ENCODE measurements around the gene TSPAN14.

The TSPAN14 gene

DNA sequence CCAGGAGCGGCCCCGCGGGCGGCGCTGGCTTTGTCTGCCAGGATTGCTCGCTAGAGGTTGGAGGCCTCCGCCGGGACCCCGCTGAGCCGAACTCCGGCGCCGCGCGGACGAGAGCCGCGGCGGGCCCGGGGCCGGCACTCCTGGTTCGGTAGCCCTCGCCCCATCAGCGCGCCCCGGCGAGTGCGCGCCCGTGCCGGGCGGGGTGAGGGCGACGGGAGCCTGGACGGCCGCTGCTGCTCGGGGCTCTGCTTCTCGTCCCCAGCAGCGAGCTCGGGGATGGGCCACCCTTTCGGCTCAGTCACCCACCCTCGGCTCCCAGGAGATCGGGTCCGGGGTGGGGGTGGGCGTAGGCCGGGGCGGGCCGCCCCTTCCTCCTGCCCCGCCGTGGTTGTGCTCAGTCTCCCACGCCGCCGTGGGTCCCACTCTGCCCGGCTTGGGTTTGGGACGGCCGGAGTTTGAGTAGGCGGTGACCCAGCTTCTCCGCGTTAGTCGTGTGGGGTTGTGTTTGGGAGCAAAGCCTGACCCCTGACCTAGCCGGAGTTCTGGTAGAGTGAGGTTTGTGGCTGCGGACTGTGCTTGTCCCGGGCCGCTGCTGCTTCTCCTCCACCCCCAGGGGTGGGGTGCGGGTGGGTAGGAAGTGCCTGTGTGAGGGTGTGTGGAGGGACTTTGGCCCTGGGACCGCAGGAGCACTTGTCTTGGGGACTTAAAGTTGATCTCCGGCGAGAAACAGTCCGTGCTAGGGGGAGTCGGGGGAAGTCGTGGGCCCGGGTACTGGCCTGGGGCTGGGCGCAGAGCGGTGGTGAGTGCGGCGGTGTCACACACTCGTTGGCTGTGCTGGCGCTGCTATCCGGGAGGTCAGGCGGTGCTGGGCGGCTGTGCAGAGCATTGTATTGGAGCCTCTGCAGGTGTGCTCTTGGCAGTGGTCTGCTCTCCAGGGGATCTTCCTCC lies 677 bp downstream of the TSPAN14 start:
- FAIRE-seq, result peak; percentile 28
- DNase-seq (ENCODE audit: insufficient read length, low spot score), result peak; percentile 49

DNA sequence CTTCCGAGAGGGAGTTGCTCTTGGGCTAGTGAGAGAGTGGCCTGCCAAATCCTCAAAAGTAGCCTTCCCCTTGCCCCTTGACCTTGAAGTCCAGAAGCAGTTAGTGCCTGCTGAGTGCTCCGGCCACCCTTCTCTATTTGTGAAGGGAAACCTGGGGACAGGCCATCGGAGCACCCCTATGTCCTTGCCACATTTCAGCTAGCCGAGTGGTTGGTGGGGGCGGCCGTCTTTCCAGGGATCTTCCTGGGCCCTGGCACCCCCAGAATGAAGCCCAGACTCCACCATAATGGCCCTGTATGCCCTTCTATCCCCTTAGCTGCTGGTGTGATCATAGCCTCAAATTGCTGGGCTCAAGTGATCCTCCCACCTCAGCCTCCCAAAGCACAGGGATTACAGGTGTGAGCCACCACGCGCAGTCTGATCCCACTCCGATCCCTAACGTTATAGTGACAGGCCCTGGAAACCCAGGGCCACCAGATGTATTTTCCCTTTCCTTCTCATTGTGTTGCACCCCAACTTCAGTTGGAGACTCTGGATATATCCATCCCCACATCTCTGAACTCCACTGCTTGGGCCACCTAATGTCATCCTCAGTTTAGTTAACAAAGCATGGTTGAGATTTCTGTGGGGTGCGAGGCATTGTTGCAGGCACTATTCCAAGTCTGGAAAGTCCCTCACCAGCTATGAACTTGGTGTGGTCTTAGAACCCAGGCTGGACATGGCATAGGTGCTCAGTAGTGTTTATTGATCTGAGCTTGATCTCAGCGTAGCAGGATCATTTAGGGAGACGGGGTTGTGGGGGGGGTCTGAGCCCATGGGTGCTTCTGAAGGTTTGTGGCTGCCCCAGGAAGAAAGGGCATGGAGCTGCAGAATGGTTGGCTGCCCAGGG lies 1.6 kb downstream of the TSPAN14 start:
- DNase-seq (ENCODE audit: insufficient read length, low spot score), result no peak
- FAIRE-seq, result no peak

DNA sequence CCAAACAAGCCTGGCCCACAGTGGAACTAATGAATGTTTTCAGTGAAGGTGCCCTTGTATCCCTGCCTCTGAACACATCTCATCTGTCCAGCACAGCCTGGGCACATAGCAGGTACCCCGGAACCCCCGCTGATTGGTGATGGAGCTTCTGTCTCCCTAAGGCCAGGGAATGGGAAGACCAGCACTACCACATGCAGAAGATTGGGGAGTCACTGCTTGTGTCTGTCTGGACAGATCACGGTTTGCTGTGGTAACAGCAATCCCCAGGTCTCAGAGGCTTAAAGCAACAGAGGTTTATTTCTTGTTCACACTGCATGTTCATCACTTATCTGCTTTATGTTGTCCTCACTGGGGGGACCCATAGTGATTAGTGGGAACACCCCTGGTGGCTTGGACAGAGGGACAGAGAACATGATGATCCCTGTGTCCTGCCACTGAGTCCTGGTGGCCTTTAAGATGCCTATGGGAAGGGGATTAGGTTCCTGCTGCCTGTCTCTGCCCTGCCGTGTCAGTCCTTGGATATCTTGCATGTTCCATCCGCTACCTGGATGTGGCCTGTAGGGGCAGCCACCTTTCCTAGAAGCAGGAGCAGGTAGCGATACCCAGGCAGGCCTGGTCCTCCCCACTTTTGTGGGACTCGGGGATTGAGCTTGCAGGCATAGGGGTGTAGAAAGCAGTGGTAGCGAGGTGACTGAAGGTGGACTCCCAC lies 3.6 kb downstream of the TSPAN14 start:
- peak; percentile 21 for FAIRE-seq
- DNase-seq (ENCODE audit: insufficient read length, low spot score), result no peak

DNA sequence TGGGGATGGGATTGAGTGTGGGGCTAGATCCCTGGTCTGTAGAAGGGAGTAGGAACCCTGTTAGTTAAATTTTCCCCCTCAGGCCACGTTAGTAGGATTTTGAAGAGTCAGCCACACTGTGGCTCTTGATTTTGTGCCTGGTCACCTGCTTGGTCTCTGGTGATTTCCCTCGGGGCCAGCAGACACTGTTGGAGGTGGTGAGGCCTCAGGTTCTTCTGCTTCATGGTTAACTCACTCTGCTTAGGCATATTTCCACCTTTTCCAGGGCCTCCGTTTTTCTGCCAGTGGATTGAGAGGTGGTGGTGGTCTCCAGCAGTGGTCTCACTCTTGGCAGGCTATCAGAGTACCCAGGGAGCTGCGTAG lies 4.1 kb downstream of the TSPAN14 start:
- FAIRE-seq (no peak), DNase-seq (ENCODE audit: insufficient read length, low spot score) (no peak)

DNA sequence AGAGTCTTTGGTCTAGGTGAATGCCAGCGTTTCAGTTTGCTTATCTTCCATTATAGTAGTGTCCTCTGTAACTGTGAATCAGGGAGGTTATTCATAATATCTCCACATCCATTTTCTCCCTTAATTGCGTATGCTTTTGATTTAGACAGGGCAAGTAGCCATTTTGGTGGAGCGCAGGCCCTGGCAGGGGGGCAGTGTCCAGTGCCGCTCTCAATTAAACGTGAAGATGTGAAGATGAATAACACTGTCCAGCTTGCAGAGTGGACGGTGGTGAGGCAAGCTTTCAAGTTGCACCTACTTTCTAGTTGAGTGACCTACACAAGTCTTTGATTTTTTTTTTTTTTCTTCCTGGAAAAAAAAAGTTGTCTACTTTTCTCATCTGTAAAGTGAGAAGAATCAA lies 4.5 kb downstream of the TSPAN14 start:
- DNase-seq (ENCODE audit: insufficient read length, low spot score), result no peak
- no peak for FAIRE-seq

DNA sequence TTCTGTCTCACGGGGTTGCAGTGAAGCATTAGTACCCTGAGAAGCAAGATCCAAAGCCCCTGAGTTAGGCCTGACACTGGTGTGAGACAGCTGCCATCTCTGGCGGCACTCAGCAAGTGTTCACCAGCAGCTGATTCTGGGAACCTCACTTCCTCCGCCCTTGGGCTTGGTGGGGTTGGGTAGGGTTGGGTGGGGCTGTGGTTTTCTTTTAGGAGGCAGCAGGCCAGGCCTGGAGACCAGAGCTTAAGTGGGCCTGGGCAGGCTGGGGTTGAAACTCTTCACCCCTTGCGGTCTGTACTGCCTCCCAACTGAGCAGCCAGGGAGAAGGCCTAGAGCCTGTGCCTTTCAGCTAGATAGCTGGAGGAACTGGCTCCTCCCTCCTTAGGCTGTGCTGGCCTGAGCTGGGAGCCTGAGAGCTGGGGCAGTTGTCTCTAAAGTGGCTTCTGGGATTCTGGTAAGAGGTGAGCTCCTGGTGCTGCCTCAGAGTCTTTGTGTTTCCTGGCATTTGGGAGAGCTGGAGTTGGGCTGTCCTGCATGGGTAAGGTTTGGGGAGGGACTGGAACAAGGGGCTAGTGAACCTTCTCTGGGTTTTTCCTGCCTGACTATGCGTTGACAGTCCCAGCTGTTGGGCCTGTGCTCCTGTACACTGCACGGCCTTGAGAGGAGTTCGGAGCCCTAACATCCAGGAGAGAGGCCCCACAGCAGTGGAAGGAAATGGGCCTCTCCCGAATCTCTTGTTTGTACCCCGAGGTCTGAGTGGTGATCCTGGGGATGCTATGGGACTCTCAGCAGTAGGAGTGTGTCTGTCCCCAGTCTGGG lies 5.1 kb downstream of the TSPAN14 start:
- DNase-seq (ENCODE audit: insufficient read length, low spot score) (peak; percentile 65), FAIRE-seq (peak; percentile 93)

DNA sequence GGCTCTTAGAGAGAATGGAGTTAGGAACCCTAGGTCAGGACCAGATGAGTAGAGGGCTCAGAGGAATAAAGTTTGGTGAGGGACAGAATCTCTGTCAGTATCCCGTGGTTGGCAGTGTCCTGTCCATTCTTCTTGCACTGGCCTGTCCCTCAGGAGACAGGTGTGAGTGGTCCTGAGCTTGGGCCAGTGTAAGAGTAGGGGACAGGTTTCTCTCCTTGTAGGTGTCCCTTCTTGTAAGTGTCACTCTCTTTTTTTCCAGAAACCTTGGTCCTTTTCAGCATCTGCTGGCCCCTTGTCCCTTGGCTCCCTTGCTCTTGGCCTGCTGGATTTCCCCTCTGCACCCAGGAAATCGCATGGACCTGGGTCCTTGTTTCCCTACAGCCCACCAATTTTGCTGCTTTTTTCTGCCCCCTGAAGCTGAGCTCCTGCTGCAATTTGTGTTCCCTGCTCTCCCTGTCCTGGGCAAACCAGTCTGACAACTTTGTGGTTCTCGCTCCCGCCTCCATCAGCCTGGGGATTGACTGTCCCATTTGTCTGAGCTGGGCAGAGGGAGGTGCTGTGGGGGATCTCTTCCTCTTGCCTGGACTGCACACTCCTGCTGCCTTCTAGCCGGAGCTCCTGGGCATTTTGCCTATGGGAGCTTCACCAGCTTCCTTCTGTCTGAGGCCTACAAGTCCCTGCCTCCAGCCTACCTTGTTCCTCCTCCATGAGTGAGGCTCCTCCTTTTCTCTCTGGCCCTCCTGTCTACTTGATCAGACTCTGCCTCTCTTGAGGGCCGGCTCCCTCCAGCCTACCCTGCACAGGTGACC lies 6.5 kb downstream of the TSPAN14 start:
- FAIRE-seq (no peak), DNase-seq (ENCODE audit: insufficient read length, low spot score) (no peak)

DNA sequence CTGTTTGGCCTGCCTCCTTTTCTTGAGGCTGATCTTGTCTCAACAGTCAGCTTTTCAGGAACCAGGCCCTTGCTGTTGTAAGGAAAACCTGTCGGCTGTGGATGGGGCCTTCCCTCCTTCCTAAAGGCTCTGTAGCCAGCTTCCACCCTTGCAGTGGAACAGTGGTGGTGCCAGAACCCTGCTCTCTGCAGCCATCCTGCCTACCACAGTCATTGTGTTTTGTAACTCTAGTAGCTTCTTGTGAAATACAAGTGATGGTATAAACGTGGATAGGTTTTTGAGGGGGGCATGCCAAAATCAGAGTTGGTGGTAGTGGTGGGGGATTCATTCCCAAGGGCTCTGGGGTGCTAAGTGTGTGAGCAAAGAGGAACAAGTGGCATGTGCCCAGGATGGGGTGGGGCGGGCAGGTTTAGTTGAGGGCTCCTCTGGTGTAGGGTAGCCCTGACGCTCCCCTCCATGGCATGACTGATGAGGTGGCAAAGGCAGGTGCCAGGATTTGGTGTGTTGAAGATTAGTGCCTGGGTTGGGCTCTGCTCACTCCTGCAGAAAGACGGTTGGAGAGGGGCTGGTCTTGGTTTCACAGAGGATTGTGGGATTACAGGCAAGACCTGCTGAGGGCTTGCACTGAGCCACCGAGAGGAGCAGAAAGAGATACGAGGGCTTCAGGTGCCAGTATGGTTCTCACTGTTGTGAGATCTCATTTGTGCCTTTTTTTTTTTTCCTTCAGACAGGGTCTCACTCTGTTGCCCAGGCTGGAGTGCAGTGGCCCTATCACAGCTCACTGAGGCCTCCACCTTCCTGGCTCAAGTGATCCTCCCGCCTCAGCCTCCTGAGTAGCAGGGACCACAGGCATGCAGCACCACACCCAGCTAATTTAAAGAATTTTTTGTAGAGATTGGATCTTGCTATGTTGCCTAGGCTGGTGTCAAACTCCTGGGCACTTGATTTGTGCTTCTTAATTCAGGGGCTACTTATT lies 7.4 kb downstream of the TSPAN14 start:
- FAIRE-seq (no peak), DNase-seq (ENCODE audit: insufficient read length, low spot score) (no peak)

DNA sequence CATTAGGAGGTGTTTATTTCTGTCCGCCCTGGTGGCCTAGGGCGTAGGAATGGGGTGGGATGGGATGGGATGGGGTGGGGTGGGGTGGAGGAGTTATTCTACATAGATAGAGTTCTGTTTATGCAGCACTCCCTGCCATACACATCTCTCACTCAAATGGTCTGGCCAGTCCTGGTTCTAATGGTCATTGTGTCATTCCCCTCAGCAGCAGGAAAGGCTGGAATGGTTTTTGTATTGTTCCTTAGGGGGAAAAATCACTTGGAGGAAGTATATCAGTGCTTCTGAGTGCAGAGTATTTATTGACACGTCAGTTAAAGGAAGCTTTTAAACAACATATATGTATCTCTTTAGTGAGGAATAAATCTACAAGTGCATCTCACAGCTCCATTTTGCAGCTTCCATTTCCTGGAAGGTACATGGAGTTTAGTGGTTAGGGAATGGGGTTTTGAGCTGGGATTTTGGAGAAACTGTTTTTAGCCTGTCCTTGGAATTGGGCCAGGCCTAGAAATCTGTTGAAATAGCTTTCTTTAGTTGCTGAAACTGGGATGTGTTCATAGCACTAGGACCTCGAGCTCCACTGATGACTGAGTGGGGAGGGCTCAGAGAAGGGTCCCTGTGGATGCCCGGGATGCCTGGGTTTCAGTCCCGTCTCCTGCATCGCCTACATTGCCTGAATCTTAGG lies 8.3 kb downstream of the TSPAN14 start:
- DNase-seq (ENCODE audit: insufficient read length, low spot score) (no peak), FAIRE-seq (no peak)

DNA sequence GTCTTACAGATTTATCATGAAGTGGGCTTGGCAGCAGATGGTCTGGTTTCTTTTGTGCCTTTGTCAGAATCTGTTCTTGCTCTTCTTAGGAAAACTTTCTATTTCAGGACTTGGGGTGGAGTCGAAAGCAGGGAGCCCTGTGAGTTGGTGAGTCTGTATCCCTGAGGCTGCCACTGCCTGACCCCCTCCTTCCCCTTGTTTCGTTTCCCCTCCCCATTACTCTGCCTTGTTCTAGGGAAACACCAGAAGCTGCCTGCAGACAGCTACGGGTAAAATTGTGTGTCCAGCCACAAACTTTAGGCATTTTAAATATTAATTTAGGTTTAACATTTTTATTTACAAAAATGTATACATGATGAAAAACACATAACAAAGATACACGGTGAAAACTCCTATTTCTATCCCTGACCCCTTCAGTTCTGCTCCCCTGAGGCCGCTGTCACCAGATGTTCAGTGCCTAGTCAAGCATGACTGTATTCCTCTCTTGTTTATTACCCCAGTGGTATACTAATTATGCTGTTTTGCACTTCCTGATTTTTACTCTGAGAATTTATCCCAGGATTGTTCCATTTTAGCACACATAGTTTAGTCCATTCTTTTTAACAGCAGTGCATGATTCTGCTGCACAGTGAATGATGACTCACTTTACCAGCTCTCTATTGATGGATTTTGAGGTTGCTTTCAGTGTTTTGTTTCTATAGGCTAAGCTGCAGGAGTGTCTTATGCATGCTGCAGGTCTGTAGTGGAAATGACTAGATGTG lies 9.1 kb downstream of the TSPAN14 start:
- no peak for DNase-seq (ENCODE audit: insufficient read length, low spot score)
- FAIRE-seq, result peak; percentile 42

DNA sequence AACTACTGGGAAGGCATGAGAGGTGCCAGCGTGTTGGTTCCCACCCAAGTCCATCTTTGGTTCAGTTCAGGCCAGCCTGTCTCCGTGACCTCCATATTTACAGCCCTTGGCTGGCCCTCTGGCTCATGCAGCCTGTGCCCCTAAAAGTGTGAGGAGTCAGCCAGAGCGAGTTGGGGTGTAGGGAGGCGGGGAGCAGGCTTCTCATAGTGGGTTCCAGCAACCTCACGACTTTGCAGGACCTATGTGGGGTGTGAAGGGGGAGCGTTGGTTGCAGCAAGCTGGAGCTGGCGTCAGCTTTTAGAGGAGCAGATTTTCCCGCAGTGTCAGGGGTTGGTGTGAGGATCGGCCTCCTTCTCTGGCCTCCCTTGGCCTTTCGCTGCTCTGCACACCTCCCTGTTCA lies 9.8 kb downstream of the TSPAN14 start:
- DNase-seq (ENCODE audit: insufficient read length, low spot score) (no peak), FAIRE-seq (no peak)

DNA sequence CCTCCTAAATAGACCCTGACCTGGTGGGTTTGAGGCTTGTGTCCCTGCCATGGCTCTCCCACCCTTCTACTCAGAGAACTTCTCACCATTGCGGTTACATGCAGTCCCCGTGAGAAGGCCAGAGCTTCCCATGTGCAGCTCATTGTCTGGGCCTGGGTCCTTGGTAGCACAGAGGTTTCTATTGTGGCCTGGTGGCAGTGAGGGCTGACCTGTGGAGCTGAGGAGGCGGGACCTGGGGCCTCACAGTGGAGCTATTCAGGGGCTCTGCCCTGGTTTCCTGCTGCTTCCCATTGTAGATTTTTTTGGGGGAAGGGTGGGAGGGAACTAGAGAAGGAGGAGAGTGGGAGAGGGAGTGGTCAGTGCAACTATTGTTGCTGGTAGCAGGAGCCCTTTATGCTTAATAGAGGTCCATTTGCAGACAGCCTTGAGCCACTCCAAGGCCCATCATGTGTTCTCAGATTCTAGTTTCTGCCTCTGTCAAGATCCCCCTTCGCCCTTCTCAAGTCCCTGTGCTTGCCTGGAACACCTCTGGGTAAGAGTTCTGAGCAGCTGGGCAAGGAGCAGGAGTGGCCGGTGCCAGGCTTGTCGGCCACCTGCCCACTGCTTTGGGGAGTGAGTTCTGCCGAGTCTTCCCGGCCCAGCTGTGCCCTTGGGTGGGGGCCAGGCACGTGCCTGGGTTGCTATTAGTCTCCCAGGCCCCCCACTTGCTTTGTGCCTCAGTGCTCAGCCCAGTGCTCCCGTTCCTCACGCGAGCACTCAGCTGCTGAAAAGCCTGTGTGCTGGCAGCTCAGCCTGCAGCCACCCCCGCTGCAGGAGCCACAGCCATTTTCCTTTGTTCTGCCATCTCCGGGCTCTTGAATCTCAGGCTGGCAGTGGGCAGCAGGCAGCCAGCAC lies 10.7 kb downstream of the TSPAN14 start:
- FAIRE-seq, result no peak
- no peak for DNase-seq (ENCODE audit: insufficient read length, low spot score)

DNA sequence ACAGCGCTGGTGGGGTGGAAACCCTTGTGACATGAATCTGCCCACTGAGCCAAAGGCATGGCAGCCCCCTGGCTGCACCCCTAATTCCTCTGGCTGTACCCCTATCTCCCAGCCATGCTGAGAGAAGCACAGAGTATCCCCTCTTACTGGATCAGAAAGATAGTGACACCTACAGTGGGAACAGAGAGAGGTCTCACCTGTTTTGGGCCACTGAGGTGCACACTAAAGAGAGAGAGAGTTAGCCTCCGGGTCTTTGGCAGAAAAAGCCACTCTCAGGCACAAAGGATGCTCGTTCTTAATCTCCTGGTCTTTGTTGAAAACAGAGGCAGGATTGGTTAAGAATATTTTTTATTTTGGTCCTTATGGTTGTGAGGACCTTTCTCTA lies 11.3 kb downstream of the TSPAN14 start:
- FAIRE-seq, result no peak
- no peak for DNase-seq (ENCODE audit: insufficient read length, low spot score)

DNA sequence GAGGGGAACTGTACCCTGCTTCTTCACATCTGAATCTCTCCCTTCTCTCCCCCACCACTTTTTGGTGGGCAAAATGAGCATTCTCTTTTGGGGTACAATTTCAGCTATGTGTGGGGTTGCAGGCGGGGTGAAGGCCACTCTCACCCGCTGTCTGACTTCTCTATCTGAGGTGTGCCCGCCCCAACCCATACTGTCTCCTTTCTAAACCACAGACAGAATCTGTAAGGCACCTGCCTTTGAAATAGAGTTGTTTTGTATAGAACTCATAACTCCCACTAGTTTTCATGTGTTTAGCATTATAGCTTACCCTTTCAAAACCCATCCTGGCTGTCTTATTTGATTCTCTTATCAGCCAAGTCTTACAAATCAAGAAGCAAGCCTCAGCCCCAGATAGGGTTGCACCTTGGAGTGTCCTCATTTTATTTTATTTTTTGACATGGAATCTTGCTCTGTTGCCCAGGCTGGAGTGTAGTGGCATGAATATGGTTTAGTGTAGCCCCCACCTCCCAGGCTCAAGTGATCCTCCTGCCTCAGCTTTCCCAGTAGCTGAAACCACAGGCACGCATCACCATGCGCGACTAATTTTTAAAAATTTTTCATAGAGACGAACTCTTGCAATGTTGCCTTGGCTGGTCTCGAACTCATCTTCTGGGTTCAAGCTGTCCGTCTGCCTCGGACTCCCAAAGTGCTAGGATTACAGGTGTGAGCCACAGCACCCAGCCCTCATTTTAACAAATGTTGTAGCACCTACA lies 11.9 kb downstream of the TSPAN14 start:
- FAIRE-seq (peak; percentile 62), DNase-seq (ENCODE audit: insufficient read length, low spot score) (no peak)

DNA sequence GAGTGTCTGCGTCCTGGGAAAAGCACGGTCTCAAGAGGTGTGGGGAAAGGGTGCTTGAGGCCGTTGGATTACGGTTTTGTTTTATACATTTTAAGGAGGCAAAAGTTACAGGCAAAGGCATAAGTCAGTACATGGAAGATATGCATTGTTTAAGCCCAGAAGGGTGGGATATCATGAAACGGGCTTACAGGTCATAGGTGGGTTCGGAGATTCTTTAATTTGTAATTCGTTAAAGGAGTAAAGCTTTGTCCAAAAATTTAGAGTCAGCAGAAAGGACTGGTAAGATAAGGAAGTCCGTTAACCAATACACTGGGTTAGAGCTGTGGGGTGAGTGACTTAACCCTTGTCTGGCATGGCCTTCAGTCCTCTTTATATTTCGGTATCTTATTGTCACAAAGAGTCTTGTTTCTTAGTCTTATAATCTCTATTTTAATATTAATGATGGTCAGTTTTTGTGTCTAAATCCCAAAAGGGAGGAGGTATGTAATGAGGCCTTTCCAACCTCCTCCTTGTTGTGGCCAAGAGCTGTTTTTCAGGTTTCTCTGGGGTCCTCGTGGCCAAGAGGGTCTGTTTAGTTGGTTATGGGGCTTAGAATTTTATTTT lies 12.7 kb downstream of the TSPAN14 start:
- FAIRE-seq (no peak), DNase-seq (ENCODE audit: insufficient read length, low spot score) (no peak)

Measured in GM19239 (cell line).